G401.6 (cell line): ENCODE measurements around the gene GNAT3.

ENCODE experiments used
- FAIRE-seq: peaks from 2 replicates; lab custom pipeline; 2012; peaks lifted over from hg19 to GRCh38; lab: Jason Lieb, UNC

The GNAT3 gene

DNA sequence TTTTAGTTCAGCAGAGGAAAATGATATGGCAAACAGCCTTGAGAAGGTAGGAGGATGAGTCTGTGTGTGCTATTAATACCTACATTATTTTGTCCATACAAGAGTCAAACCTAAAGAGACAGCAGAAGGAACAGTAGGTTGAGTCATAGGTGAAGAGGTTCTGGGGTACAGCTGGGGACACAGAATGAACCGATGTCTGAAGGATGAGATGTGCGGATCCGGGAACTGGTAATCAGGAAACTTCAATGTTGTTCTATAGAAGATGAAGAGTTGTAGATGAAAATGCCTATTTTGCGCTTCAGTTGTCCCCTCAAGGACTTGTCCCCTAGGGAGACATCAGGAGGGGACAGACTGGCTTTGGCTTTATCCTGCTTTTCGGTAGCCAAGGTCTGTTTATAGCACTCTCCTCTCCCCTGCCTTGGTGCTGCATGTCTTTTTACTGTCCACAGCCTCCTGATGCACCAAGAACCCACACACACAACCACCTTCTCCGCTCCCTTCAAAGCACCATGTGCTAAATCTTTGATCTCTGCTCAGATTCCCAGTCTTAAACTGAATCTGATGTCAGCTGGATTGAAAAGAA lies 94.6 kb downstream of the GNAT3 start:
- FAIRE-seq, result no peak

DNA sequence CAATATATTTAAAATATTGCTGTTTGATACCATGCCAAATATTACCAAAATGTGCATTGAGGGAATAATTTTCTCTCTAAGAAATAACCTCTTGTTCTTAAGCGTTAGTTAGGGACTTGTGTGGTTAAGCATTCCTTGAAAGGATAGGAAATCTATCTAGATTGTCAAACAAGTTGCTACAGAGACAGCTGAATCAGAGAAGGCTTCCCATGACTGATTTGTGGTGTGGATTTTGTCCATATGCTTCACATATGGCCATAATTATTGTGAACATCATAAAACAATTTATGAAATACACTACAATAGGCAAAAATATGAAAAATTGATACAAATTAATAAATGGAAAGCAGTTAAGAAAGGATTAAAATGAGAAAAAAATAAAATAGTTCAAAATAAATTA lies 96.3 kb downstream of the GNAT3 start:
- no peak for FAIRE-seq

DNA sequence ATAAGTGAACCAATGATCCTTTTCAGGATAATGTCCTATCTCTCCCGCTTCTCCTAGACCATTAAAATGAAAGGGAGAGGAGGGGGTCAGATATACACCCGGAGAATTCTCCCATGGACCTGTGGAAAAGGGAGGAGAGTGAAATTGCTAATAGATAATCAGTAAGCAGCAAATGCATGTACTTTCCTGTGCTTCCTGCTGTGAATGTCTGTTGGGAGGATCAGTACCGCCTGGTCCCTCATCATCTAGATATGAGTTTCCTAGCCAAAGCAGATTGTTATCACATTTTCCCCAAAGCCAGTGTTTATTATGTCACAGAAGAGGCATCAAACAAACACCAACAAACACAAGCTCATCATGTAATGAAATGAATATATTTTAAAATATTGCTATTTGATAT lies 96.8 kb downstream of the GNAT3 start:
- FAIRE-seq, result no peak

DNA sequence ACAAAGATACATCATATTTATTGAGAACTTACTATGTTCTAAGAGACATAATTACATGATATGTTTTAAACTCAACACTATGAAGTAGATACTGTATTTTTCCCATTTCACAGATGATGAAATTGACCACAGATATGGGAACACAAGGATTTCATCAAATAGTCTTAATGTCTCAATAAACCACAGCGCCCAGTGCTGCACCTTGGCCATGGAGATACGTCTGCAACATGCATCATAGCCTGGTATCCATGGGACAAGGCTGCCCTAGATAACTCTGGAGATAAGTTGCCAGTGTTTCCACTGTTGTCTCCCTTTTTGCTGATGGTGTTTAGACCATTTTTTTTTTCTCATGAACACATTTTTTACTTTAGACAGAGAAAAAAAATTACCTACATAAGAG lies 97.5 kb downstream of the GNAT3 start:
- FAIRE-seq, result no peak

DNA sequence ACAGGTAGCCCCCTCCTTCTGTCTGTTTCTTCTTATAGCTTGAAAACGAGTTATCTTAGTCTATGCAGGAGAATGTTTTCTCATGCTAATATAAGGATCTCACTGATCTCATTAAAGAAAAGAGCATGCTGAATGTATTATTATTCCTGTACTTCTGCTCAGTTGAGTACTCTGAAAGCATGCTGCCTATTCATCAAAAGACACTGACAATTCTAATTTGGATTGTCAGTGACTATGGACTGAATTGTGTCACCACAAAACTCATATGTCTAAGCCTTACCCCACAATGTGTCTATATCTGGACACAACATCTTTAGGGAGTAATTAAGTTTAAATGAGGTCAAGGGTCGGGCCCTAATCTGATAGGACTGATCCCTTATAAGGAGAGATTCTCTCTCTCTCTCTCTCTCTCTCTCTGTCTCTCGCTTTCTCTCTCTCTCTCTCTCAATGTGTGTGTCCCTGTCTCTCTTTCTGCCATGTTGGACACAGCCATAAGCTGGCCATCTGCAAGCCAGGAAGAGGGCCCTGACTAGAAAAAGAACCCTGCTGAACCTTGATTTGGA lies 98.4 kb downstream of the GNAT3 start:
- no peak for FAIRE-seq

DNA sequence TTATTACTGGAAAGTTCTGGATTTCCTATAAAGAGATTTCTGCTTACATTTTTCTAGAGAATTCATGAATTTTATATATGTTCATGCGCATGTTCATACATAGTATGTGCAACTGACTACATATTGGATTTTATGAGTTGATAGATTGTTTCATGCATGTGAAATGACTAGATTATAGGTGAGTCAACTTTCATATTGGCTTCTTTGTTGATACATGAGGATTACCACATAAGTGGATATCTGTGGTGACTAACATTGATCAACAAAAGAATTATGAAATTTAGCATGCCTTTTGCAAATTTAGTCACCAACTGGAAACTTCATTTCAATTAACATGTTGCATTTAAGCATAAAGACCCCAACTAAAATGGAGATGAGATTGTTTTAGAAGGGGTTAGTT lies 99.0 kb downstream of the GNAT3 start:
- FAIRE-seq, result no peak

DNA sequence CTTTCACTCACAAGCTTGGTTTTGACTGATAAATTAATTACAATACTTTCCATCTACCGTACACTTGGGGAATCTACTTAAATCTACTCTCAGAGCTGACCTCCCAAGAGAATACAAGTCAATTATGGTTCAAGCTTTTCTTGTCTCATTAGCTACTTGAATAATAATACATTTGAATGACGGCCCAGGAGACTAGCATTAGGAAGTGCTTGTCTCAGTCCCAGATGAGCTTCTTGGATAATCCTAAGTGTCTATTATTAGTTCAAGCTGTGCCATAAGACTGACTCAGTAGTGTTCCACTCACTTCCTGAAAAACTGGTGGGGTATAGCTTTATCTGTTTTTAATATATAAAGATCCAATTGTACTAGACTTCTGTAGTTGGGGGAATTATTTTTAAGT lies 100.2 kb downstream of the GNAT3 start:
- FAIRE-seq, result no peak

DNA sequence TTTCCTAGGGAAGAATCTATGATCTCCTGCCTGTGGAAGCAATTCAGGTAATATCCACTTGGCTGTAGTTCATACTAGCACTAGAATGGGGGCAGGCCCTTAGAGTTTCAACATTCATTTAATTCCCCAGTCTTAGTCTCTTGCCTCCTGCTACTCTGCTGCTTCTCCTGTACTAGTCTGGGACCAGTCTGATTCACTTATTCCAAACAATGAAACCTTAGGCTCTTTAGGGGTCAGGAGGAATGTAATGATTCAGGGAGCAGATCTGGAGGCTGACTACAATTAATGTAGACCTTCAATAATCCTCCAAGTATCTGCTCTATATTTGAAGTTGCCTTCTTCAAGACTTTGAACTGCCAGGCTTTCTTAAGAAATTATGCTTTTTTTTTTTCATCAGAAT lies 101.8 kb downstream of the GNAT3 start:
- no peak for FAIRE-seq
